Measurements from ENCODE around the gene SRP68.
A peak's percentile ranks its signal among the peaks of the same experiment; 100 is the strongest.

The SRP68 gene

GRCh38 chr17:76072148-76072858 is at the start of gene SRP68:
Gene SRP68 (minus strand): TSS chr17:76072517. CDS start chr17:76072491, 26 bp downstream.
- peak; percentile 98 to 99 for DNase-seq

- DNase-seq: no peak
Observed at GRCh38 chr17:76121932-76122430, 49.7 kb upstream of the SRP68 start.

DNA sequence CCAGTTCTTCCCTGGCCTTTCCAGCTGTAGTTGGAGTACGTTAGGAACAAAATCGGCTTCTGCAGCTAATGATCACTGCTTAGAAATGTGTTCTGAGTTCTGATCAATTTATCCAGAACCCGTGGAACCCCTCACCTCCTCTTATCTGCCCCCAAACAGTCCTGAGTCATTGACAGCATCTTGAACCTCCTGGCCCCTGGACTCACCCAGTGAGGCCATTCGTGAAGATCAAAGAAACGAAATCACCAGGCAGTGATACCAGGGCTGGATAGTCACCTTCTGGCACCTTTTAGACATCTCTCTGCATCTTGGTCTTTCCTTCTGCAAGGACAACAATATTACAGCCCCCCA is 48.3 kb upstream of the SRP68 start:
- DNase-seq: no peak

- no peak for DNase-seq
Observed at GRCh38 chr17:76119409-76120371, 47.4 kb upstream of the SRP68 start.

DNA sequence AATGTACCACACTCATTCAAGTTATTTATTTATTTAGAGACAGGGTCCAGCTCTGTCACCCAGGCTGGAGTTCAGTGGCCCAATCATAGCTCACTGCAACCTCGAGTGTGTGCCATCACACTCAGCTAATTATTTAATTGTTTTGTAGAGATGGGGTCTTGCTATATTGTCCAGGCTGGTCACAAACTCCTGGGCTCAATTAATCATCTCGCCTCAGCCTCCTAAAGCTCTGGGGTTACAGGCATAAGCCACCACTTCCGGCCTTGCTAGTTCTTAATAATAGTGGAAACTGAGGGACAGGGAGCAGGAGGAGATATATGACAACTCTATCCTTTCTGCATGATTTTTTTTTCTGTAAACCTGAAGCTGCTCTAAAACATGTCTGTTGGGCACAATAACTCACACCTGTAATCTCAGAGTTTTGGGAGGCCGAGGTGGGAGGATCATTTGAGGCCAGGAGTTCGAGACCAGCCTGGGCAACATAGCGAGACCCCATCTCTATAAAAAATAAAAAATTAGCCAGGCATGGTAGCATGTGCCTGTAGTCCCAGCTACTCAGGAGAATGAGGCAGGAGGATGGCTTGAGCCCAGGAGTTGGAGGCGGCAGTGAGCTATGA is 42.9 kb upstream of the SRP68 start:
- DNase-seq: no peak

- DNase-seq: no peak
Observed at GRCh38 chr17:76111956-76112355, 39.6 kb upstream of the SRP68 start.

DNA sequence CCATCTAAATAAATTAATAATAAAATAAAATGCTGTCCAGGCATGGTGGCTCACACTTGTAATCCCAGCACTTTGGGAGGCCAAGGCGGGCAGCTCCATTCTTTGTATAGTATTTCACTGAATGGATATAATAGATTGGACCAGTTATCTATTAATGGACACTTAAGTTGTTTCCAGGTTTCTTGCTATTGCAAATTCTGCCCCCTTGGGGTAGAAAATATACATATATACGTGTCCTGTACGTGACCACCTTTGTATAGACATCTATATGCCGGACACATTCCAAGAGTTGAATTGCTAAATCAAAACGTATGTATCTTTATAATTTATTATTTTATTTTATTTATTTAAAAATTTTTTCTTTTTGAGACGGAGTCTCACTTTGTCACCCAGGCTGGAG is 35.2 kb upstream of the SRP68 start:
- peak in 1 of 2 experiments; percentile 55 for DNase-seq

DNA sequence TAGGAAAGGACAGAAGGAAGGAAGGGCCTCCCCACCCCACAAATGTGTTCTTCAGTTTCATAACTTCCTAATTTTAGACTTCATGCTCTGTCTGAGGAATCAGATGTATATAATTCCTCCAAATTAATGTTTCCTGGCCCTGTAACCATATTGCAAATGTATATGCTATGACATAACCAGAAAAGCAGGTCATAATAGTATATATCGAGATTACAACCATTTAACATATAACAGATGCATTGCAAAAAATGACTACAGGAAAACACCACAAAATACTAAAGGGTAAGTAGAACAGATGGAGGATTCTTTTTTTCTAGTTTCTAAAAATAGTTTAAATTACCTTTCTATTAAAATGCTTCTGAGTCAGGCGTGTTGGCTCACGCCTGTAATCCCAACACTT is 34.4 kb upstream of the SRP68 start:
- DNase-seq: peak in 1 of 2 experiments; percentile 29

DNA sequence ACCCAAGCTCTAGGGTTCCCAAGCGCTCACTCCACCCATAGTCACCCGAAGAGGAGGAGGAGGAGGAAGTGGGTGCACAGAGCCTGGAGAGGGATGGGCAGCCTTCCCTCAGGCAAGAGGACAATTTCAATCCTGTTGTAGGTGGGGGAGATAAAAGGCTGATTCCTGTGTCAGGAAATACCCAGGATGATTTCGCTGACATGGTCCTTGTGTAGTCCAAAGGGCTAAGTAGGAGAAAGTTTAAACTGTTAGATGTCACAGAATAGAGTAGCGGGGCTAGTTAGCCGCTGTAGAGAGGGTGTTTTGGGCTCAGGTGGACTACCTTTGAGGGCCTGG is 32.5 kb upstream of the SRP68 start:
- no peak for DNase-seq

- no peak for DNase-seq
Observed at GRCh38 chr17:76104140-76104895, 32.0 kb upstream of the SRP68 start.

DNA sequence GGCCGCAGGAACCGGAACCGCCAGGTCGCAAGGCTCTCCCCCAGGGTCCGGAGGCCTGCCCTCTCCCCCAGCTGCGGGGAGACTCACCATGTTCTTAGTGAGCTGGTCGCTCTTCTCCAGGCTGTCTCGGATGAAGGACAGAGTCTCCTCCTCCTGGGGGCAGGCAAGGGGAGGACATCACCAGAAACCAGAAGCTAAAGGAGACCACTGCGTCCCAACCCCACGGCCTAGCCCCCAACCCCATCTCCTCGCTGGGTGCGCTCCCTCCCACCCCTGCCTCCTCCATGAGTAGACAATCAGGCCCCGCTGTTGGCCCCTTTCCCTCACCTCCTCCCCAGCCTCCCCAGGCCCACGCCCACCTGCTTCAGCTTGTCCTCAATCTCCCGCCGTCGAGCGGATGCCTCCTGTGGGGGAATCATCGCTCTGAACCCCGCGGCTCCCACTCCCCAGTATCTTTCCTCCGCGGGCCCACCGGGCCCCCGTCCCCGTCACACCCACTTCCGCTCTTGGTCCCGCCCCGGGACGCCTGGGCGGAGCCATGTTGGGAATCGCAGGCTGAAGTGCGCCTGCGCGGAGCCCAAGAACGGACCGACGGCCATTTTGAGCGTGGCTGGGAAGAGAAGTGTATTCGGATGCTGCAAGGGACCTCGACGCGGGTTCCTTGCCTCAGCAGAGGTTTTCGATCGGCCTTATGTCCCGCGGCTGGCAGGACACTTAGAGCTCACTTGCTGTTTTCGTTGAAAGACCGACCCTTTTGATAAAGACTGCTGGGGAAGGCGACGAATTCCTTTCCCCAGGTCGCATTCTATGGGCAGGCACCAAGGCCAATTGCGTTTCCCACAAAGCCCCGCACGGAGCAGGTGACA is 31.2 kb upstream of the SRP68 start, which contains the start of gene EXOC7:
Gene EXOC7 (minus strand): TSS at position 514 of the 866 bp plus-strand sequence. CDS start 95 bp downstream, at position 419.
- DNase-seq: peak; percentile 97 to 98

DNA sequence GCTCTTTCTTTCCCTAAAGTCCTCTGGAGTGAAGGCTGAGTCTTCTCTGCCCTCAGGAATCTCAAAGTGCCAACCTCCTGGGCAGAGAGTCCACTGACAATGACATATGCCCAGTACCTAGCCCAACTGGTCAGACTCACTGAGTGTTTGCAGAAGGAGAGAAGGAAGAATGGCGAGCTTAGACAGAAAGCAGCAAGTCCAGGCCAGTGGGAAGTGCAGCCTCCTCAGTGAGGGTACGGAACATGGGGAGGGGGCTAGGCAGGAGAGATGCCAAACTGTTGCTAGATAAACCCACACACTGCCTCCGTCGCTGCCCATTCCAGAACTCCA is 30.6 kb upstream of the SRP68 start:
- DNase-seq: no peak

DNA sequence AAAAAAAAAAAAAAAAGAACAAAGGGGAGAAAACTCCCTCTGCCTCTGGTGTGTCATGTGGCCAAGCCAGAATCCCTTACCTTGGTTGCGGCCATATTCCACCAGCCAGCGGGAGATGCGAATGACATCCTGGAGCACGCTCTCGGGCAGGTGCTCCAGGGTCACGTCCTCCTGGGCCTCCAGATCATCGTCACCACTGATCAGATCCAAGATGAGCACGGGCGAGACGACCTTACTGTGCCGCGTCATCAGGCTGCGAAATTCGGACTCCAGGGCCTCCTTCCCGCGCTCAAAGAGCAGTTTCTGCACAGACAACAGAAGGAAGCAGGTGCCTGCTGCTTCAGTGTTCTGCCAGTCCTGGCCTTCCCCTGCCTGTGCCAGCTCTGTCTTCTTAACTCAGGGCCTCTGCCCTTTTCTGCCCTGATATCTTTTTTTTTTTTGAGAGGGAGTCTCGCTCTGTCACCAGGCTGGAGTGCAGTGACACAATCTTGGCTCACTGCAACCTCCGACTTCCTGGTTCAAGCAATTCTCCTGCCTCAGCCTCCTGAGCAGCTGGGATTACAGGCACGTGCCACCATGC is 25.5 kb upstream of the SRP68 start:
- no peak for DNase-seq

DNA sequence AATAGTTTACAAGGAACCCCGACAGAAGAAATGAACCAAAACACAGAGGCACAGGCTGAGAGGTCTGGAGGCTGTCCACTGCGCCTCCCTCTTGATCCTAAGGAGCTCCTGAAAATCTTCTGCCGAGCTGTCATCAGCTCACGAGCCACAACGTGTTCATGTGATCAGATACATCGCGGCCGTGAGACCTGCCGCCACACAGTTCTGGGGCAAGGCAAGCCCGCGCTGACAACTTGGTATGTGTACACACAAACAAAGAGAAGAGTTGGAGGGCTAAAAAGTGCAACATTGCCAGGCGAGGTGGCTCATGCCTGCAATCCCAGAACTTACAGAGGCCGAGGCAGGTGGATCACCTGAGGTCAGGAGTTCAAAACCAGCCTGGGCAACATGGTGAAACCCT is 23.6 kb upstream of the SRP68 start:
- DNase-seq: no peak

DNA sequence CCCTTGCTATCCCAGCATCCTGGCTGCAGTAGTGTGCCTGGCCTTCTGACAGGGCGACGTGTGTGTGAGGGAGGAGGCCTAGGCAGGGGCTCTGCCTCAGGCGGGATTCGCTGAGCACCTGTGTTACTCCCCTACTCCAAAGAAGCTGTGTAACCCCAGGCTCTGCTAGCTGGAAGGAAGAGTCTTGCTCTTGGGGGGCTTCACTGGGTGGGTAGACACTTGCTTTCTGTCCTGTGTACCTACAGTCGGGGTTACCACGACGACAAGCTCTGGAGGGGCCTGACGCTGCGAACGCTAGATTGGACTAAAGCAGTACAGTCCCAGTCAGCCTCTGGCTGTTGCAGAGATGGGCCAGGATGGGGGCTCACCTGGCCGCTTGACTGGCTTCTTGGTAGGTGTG is 21.7 kb upstream of the SRP68 start:
- no peak for DNase-seq

GRCh38 chr17:76092526-76093413 is 20.5 kb upstream of the SRP68 start:
- DNase-seq: no peak

DNA sequence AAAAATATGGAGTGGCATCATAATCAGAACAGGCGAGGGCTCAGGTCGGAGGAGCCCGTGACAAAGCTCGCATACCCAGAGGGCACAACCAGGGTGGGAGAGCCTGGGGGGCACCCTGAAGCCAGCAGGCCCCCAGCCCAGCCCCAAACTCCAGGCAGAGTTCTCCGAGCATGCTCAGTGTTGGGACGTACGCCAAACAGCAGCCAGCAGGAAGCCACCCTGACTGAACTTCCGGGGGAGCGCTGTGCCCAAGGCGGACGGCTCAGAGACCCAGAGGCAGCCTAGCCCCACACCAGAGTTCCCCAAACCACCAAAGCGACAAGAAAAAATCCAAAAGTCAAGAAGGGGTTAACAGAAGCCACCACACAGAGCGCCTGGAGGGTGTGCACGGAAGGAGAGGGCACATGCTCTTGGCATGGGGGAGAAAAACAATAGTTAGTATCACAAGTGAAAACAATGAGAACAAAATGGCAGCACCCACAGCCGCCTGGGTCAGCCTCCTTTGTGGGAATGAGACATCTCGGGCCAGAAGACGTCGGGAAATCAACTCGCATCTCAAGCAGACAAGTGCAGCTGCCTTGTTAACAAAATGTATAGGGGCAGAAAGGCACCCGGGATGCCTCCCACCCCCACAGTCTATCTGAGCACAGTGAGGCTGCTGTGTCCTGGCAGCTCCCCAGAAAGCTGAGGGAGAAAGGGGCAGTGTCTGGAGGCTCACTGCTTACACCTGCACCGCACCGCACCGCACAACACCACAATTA is 19.4 kb upstream of the SRP68 start:
- DNase-seq: no peak

DNA sequence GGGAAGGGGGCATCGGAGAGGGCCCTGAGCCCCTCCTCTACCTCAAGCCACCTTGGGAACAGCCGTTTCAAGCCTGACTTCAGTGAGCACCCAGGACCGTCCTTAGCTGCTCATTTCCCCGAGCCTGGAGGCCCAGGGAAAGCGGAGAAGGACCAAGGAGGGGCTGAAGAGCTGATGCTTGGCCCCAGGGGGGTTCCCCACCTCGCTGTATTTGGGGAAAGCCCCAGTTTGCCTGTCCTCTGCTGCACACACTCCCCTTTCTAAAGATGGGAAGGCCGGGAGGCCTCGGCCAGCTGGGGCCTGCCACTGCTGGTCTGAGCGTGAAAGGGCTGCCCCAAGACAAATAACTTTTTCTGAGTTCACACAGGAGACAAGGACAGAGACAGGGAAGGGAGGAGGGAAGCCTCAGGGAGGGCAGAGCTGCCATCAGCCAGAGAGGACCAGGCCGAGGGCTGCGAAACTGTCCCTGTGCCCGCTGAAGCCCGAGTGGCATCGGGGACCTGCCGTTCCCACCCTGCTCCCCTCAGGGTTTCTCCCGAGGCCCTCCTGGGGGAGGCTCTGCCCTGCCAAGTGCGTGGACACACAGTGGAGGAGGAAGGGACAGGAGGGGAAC is 18.3 kb upstream of the SRP68 start:
- no peak for DNase-seq
